GM10847 (cell line): ENCODE data around the gene CNKSR3.

ENCODE experiments used
- POLR2A ChIP-seq: IDR thresholded peaks from 2 replicates; pipeline ENCODE4 v1.6.1; 2011; ENCODE audit not compliant: insufficient read length; ENCODE audit errors: extremely low read depth

The CNKSR3 gene

DNA sequence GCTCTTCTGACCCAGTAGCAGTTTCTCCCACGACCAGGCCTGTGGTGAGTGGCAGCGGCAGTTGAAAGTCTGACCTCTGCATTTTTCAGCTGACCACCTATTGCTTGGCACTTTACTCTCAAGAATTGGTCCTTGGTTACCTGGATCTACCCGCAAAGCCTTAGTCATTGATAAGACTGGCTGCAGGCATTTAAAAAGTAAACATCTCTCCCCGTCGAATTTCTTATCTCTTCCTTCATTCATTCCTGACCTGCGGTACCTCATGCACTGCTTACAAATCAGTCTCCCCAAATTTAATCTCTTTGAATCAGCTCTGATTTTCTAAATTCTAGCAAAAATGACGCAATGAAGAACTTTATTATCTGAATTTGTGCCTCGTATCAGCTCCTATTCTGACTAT, 127.7 kb downstream of the CNKSR3 start:
- no peak for TF ChIP-seq POLR2A

DNA sequence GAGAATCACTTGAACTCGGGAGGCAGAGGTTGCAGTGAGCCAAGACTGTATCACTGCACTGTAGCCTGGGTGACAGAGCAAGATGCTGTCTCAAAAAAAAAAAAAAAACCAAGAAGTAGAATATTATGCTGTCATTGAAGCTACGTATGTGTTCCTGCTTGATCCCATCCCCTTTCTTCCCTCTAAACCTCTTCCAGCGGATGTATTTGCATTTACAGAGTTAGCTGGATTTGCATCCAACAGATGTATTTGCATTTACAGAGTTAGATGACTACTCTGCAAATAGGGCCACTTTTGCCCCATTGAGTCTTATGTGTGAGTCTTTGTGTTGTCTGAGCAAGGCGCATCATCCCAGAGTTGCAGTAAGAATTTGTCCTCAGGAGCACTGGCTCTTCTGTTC, 128.9 kb downstream of the CNKSR3 start:
- no peak for TF ChIP-seq POLR2A

DNA sequence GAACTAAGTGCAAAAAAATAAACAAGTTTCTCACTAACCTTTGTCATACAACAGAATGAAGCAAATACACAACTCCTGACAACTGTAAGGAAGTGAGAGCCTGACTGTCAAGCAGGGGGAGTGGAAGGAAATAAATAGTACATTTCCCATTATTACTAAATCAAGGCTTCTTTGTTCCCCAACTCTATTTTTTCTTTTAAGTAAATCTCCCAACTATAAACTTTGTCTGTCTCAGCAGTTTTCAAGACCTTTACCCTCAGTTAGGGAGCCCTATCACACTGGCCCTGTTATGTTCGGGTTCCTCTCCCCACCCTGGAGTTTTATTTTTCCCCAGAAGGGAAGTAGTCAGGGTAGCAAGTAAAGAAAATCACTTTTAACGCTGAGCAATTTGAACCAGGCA, 129.7 kb downstream of the CNKSR3 start:
- no peak for TF ChIP-seq POLR2A

DNA sequence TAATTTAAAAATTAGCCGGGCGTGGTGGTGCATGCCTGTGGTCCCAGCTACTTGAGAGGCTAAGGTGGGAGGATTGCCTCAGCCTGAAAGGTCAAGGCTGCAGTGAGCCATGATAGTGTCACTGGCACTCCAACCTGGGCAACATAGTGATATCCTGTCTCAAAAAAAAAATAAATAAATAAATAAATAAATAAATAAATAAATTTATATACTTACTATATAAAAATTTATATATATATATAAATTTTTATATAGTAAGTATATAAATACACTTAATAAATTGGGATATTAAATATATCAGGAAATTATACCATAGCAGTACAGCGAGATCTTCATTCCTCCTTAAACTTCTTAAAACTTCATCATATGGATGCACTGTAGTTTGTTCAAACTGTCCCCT, 130.9 kb downstream of the CNKSR3 start:
- no peak for TF ChIP-seq POLR2A

DNA sequence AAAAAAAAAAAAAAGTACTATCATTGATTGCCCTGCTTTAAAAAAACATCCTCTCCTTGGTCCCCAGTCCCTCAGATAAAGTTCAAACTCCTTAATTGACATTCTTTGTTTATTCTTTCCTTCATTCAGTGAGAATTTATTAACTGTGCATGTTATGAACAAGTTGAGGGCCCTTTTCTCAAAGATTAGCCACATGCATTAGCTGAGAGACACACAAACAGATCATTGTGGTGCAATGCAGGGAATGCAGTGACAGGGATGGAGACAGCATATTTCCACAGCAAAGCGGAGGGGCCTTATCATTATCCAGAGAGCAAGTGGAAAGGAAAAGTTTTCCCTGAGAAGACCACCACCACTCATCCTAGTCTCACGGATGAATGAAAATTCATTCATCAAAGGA, 132.0 kb downstream of the CNKSR3 start:
- TF ChIP-seq POLR2A = no peak

DNA sequence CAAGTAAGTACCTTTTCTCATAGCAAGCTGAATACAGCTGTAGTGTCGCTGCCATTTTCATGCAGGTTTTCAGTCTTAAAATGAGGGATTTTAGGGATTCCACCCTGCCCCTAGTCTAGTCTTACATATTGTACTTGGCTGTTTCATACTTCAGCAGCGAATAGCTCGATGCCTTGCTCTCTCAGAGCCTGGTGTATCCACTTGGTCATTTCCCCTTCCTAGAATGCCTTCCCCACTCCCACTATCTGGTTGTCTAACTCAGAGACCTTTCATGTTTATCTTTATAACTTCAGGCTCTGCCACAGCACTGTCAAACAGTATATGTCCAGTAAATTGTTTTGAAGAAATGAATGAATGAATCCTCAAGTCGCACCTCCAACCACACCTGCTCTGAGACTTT, 132.8 kb downstream of the CNKSR3 start:
- TF ChIP-seq POLR2A = no peak

DNA sequence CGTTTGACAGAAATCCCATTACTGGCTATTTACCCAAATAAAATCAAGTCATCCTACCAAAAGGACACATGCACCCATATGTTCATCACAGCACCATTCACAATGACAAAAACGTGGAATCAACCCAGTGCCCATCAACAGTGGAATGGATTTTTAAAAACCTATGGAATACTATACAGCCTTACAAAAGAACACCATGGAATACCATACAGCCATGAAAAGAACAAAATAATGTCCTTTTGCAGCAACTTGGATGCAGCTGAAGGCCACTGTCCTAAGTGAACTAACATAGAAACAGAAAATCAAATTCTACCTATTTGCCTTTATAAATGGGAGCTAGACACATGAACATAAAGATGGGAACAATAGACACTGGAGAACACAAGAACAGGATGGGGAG, 136.5 kb downstream of the CNKSR3 start:
- no peak for TF ChIP-seq POLR2A

DNA sequence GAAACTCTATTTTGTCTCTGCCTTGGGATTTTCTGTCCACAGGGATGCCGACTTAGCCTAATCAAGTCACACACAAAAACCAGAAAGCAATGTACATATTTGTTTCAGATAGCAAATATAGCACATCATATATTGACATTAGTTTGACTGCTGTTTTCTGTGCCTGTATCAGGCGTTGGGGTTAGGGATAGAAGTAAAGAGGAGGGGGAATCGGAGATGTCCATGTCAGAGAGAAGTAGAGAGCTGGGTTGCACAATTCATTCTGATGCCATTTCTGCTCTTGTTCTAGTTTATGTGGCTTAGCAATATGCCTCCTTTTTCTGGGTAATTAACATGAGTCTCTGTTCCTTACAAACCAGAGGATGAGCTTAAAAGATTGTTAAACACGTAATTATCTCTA, 139.2 kb downstream of the CNKSR3 start:
- TF ChIP-seq POLR2A = no peak

DNA sequence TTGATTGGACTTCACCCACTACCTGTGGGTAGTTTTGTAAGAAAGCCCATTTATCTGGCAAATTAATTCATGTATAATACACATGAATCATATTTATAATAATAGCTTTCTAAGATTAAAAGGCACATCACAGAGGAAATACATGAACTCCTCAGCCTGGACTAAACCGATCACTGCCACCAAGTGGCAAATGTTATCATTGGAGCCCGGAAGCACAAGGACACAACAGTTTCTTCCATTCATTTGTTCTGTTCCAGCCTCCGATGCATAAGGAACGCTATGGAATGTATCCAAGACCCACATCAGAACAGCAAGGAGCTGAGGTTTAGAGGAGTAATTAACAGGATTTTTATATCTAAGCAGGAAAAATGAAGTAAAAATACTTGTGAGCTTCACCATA, 139.9 kb downstream of the CNKSR3 start:
- TF ChIP-seq POLR2A = no peak

DNA sequence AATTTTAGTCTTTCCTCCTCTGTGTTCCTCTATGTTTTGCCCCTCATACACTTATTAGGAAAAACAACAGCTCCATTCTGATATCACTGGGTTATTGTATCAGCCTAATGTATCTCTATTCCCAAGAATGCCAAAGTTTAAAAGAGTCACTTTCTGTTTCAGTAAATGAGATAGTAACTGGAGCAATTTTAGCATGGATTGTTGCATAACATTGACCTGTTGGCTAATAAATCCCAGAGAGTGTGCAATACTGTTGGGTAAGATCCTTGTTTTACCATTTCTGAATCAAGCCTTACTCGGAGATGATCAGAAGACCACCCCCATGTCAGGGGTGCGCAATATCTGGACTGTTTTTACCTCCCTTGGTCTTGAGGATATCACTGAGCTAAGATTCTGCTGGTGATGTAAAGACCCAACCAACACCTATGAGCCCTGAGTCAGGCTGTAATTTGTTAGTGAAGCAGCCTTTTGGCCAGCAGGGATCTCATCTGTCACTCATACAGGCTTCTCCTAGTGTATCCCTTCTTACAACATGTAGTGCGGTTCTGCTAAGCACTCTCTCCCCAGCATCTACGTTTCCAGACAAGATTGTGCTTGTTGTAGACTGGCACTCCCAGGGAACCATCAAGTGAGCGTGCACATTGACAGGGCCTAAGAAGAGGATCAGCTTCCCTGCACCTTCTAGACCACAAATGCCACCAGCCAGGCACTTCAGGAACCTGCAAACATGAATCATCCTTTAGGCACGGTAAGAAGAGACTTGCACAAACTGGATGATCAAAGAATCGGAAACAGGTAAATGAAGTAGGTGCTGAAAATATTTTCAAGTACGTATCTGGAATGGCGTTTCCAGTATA, 142.4 kb downstream of the CNKSR3 start:
- TF ChIP-seq POLR2A = no peak

DNA sequence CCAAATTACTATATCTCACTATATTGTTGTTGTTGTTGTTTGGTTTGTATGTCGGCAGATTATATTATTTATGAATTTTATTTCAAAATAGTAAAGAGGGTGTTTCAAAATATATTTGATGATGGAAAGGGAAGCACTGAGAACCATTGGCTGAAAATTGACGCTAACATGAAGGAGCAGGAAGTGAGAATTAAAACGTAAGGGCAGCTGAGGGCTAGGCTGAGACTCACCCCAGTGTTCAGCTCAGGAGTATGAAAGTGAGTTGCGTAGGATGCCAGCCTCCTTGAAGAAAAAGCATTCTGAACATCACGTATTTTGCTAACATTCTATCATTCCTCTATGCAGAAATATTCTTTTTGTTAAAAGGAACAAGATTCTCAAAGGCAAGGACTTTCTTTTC, 143.1 kb downstream of the CNKSR3 start:
- TF ChIP-seq POLR2A = no peak

DNA sequence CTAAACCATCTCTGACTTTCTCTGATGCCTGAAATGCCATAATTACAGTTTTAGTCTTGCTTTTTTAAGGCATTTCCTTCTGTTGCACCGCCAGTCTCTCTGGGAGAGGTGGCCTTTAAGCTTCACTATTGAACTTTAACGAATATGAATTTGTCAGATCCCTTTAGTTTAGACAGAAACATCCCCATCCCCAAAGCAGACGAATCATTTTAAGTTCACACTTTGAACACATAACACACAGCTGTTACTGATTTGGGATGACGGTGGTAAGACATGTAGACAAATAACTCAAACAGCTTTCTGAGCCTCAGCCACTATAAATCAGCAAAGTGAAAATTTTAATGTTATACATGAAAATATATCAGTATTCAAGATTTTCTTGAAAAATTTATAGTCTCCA, 146.7 kb downstream of the CNKSR3 start:
- TF ChIP-seq POLR2A = no peak

DNA sequence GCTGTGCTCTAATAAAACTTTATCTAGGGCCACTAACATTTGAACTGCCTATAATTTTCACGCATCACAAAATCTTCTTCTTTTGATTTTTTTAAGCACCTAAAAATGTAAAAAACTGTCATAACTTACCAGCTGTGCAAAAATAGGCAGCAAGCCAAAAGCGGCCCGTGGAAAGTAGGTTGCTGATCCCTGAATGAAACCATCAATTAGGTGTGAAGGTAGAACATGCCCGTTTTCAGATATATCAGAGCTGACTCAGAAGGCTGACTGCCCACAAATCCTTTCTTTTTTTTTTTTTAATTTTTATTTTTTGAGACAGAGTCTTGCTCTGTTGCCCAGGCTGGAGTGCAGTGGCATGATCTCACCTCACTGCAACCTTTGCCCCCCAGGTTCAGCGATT, 149.0 kb downstream of the CNKSR3 start:
- TF ChIP-seq POLR2A = no peak

DNA sequence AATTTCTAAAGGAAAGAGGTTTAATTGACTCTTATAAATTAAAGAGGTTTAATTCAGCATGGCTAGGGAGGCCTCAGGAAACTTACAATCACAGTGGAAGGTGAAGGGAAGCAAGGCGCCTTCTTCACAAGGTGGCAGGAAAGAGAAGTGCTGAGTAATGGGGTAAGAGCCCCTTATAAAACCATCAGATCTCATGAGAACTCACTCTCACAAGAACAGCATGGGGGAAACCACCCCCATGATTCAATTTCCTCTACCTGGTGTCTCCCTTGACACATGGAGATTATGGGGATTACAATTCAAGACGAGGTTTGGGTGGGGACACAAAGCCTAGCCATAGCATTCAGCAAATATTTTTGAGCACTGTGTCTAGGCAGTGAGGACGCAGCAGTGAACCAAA, 150.0 kb downstream of the CNKSR3 start:
- TF ChIP-seq POLR2A = no peak

DNA sequence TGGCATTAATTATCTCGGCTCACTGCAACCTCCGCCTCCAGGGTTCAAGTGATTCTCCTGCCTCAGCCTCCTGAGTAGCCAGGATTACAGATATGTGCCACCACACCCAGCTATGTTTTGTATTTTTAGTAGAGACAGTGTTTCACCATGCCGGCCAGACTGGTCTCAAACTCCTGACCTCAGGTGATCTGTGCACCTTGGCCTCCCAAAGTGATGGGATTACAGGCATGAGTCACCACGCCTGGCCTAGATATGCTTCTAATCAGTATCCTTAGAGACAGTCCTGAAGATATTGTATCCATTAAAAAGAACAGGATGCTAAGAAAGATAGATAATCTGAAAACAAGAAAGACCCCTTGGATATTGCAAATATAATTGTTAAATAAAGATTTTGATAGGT, 150.8 kb downstream of the CNKSR3 start:
- TF ChIP-seq POLR2A = no peak

DNA sequence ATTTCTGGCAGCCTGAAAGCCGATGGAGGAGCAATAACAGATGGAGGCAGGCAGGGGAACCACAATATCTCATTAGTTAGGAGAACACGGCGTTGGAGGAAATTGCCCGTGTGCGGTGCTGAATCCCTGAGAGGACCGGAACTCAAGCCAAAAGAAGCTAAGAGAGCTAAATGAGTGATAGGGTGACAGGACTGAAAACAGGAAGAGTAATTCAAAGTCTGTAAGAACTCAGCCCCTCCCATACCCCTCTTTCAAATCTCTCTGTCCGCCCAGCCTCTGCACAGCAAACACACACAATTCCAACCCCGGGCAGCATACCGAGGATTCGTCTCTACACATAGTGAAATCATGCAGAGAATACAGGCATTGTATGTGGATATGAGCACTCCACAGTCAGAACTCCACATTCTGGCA, 151.3 kb downstream of the CNKSR3 start:
- no peak for TF ChIP-seq POLR2A

DNA sequence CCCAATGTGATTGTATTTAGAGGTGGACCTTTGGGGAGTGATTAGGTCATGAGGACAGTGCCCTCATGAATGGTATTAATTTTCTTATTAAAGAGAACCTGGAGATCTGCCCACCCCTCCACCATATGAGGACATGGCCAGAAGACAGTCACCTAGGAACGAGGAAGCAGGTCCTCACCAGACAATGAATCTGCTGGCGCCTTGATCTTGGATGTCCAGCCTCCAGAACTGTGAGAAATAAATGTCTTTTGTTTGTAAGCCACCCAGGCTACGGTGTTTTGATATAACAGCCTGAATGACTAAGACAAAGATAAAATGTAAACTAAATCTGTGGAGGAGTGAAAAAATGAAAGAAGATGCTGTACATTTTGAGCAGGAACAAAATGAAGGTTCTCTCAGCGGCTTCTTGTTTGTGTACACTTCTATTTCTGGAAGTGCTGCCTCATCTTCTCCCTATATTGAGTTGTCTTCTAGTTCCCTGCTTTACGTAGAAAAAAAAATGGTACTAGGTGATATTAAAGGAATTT, 152.4 kb downstream of the CNKSR3 start:
- TF ChIP-seq POLR2A = no peak
